Stimulated activated CD4-positive, alpha-beta T cell treated with anti-CD3 and anti-CD28 coated beads, Interleukin-1b, Interleukin-23, amount 100 ng/mL, for 24 hours (primary cell): ENCODE data around the gene TMEM45B.
"Not testable (repeated sequence)": the region's sequence is repeated elsewhere in the genome, so short reads cannot be mapped to it uniquely, and the experiment has no call there.

ENCODE experiments used
- DNase-seq, 4 experiments: peaks; one replicate each; pipeline ENCODE4 v3.0.0-alpha.2; 2020; ENCODE audit warnings: low read depth in 4 of 4, low spot score in 1 of 4

The TMEM45B gene

GRCh38 chr11:129815596-129816461 is at the start of gene TMEM45B:
TMEM45B (plus strand) TSS chr11:129815848; CDS start chr11:129852483, 36,635 bp downstream.
- peak in 1 of 4 experiments; percentile 39 for DNase-seq

GRCh38 chr11:129766898-129767604 is 48.6 kb upstream of the TMEM45B start:
- no peak for DNase-seq

- DNase-seq = no peak
Observed at GRCh38 chr11:129767827-129768226, 47.8 kb upstream of the TMEM45B start.

- DNase-seq = no peak
Observed at GRCh38 chr11:129768356-129768755, 47.3 kb upstream of the TMEM45B start.

- DNase-seq = no peak
Observed at GRCh38 chr11:129769059-129769458, 46.6 kb upstream of the TMEM45B start.

GRCh38 chr11:129770993-129771392 is 44.7 kb upstream of the TMEM45B start:
- DNase-seq = no peak

GRCh38 chr11:129771456-129771855 is 44.2 kb upstream of the TMEM45B start:
- not testable (repeated sequence) for DNase-seq

GRCh38 chr11:129778877-129779276 is 36.8 kb upstream of the TMEM45B start:
- no peak for DNase-seq

GRCh38 chr11:129779342-129779741 is 36.3 kb upstream of the TMEM45B start:
- no peak for DNase-seq

- no peak for DNase-seq
Observed at GRCh38 chr11:129785383-129786111, 30.1 kb upstream of the TMEM45B start.

- not testable (repeated sequence) for DNase-seq
Observed at GRCh38 chr11:129786112-129786416, 29.6 kb upstream of the TMEM45B start.

- no peak for DNase-seq
Observed at GRCh38 chr11:129787532-129788155, 28.0 kb upstream of the TMEM45B start.

GRCh38 chr11:129788278-129788677 is 27.4 kb upstream of the TMEM45B start:
- DNase-seq = no peak

- DNase-seq = no peak
Observed at GRCh38 chr11:129790106-129790505, 25.5 kb upstream of the TMEM45B start.

- DNase-seq = no peak
Observed at GRCh38 chr11:129791515-129791914, 24.1 kb upstream of the TMEM45B start.

GRCh38 chr11:129792663-129793062 is 23.0 kb upstream of the TMEM45B start:
- no peak for DNase-seq

- DNase-seq = no peak
Observed at GRCh38 chr11:129795089-129795488, 20.6 kb upstream of the TMEM45B start.

- DNase-seq = no peak
Observed at GRCh38 chr11:129798212-129798611, 17.4 kb upstream of the TMEM45B start.

GRCh38 chr11:129800162-129800561 is 15.5 kb upstream of the TMEM45B start:
- DNase-seq = not testable (repeated sequence)

- no peak for DNase-seq
Observed at GRCh38 chr11:129800655-129801054, 15.0 kb upstream of the TMEM45B start.

GRCh38 chr11:129803533-129803932 is 12.1 kb upstream of the TMEM45B start:
- no peak for DNase-seq
